Sigmoid colon (tissue), 4 donors: ENCODE results near the gene NRM.

Experiments used
- EP300 ChIP-seq, 4 donors: sonication (generic); formaldehyde crosslinking; IDR thresholded peaks; one replicate each; pipeline ENCODE4 v1.6.1; 2017; ENCODE audit warnings: antibody characterized with exemption in 4 of 4
- POLR2A ChIP-seq, 2 donors: fragments of 450-650 bp; IDR thresholded peaks; one replicate each; pipeline ENCODE4 v1.6.1; 2016; ENCODE audit warnings: antibody characterized with exemption in 2 of 2, mild to moderate bottlenecking in 2 of 2, moderate library complexity in 2 of 2
- TF ChIP-seq, protein P1 (sequence below), 4 experiments: fragments of 450-650 bp in 3 of 4; fragments of 200-600 bp in 1 of 4; IDR thresholded peaks; one replicate each; pipeline ENCODE4 v1.5.1; 2016 to 2019; ENCODE audit warnings: antibody characterized with exemption in 4 of 4, mild to moderate bottlenecking in 3 of 4, moderate library complexity in 2 of 4

DNA sequence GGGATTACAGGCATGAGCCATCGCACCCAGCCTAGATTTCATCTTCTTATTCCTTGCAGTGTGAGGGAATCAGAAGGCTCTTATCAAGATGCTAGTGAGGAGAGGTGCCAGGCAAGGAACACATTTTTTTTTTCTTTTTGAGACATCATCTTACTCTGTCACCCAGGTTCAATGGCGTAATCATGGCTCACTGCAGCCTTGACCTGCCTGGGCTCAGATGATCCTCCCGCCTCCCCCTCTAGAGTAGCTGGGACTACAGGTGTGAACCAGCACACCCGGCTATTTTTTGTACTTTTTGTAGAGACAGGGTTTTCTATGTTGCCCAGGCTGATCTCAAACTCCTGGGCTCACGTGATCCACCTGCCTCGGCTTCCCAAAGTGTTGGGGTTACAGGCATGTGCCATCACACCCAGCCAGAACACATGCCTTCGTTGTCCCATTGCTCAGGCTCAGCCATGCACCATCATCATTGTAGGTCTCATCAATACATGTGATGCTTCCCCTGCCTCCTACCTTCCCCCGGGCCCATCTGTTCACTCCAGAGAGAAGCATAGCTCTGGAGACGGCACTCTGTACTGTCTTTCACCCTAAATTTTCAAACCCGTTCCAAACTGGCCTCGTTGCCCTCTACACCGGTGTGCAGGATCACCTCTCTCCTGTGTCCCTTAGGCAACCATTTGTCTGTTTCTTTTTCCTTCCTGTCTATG, 41.6 kb upstream of the NRM start:
- TF ChIP-seq EP300 (IDR thresholded peaks at IDR 0.05) = no peak
- TF ChIP-seq, protein P1, sequence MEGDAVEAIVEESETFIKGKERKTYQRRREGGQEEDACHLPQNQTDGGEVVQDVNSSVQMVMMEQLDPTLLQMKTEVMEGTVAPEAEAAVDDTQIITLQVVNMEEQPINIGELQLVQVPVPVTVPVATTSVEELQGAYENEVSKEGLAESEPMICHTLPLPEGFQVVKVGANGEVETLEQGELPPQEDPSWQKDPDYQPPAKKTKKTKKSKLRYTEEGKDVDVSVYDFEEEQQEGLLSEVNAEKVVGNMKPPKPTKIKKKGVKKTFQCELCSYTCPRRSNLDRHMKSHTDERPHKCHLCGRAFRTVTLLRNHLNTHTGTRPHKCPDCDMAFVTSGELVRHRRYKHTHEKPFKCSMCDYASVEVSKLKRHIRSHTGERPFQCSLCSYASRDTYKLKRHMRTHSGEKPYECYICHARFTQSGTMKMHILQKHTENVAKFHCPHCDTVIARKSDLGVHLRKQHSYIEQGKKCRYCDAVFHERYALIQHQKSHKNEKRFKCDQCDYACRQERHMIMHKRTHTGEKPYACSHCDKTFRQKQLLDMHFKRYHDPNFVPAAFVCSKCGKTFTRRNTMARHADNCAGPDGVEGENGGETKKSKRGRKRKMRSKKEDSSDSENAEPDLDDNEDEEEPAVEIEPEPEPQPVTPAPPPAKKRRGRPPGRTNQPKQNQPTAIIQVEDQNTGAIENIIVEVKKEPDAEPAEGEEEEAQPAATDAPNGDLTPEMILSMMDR (IDR thresholded peaks at IDR 0.05) = no peak
- no peak for TF ChIP-seq POLR2A (IDR thresholded peaks at IDR 0.05)
